Measurements from ENCODE around the gene FBXO44.

The FBXO44 gene

DNA sequence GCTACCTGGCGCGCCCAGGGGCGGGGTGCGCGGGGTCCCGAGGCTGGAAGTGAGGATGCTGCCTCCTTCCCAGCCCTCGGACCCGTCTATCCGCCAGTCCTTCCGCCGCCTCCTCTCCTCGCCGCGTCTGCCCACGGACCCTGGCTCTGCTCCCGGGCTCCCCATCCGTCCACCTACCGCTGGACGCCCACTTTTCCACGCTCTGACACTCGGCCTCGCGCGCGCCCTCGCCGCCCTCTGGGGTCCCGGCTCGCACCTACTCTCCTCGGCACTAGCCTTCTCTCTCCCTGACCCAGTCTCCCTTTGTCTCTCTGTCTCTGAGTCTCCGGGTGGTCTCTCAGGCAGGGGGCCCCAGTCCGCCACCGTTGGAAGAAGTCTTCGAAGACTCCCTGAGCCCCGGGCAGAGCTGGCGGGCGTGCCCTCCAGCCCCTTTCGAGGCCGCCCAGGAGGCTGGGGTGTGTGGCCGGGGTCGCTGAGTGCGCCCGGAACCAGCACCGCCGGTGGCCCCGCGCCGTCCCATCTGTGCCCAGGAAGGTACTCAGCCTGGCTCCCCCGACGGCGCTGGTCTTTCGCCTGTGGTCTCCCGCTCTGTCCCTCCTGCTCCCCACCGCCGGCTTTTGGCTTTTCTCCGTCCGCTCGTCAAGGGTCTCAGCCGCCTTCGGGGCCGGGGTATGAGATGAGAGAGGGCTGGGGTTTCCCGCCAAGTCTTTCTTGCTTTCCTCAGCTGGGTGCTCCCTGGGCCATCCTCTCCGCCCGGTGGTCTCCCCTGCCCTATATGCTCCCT is 37.4 kb downstream of the FBXO44 start:
- no peak for DNase-seq

DNA sequence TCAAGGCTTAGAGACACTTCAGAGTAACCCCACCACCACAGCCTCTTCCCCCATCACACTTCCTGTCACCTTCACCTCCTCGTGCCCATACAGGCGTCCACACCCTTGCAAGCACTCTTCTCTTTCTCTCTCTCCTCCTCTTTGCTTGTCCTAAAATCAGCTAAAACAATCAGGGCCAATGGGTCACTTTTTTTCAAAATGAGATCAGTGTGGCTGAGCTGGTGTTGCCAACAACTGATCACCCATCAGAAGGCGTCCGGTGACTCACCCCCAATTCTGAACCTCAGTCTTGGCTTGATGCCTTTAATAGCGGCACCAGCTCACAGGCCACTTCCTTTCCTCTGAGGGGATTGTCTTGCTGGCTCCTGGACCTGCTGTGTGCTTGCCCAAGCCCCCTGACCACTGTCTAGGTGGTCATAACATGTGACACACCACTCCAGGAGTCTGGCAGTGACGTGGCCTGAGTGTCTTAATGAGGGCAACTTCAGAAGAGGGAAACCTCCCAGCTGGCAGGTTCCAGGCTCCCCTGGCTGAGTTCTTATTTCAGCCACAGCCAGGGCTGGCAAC is 38.4 kb downstream of the FBXO44 start:
- DNase-seq = no peak

DNA sequence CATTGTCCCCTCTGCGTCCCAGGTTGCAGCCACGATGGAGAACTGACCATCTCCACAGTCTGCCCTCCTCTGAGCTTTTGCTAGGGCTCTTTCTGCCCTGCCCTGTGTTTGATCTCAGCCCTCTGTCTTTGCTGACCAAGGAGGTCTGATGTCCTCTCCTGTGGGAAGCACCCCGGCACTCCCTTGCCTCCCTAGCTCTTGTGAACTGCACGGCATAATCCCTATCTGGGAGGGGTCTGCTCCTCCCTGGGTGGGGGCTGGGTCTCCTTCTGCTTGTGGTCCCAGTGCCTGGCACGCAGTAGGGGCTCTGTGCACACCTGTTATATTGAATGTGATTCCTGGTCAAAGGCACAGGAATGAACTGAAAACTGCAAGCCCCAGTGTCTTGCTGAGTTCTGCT is 39.2 kb downstream of the FBXO44 start:
- DNase-seq = no peak

DNA sequence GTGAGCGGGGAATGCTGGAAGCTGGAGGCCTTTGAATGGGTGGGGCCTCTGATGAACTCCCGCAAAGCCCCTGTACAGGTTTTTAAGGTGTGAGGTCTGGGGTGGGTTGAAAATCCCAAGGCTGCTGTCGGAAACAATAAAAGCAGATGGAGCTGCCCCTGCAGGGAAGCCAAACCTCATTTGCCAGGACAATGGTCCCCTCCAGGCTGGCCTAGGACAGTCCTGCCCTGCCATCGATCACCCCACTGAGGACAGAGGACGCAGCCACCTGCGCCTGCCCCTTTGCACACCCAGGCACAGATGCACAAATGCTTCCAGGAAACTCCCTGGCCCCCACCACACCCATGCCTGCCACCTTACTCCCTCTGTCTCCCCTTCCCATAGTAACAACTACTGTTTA is 41.2 kb downstream of the FBXO44 start:
- DNase-seq = no peak

DNA sequence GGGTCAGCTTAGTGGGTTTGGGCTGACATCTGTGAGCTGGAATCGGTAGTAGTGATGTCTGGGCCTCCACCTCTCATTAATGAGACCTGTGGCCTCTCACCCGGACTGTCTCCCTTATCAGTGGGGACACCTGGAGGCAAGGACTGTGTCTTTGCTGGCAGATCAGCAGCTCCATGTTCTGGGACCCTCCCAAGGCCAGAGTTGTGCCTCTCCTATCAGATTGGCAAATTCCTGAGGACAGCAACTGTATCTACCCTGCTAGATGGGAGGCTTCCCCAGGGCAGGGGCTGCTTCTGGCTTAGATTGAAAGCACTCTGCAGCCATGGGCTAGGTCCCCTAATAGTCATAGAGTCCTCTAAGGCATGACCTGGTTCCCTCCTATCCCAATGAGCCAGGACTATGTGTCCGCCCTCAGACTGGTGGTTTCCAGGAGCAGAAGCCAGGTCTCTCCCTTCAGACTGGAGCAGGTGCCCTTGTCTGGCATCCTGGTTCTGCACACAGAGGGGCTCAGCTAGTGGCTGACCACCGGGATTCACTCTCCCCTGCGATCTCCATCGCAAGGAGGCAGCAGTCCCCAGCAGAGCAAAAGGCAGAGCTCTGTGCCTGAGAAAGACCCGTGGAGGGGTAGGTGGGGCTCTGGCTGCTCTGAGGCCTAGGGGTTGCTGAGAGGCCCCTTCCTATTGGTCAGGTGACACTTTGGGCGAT is 42.7 kb downstream of the FBXO44 start:
- DNase-seq = no peak

DNA sequence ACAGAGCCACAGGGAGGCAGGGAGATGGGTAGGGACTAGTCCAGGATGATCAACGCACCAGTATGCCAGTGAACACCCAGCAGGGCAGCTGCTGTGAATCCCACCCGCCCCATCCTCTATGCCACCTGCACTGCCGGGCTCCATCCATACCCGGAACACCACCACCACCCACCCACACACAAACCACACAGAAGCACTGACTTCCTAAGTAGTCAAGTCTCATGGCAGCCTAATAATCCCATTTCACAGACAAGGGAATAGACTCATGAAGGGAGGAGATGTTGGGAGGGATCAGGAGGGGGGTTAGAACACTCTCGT is 43.2 kb downstream of the FBXO44 start:
- no peak for DNase-seq

GRCh38 chr1:11700601-11701467 is 46.2 kb downstream of the FBXO44 start:
- DNase-seq = no peak

DNA sequence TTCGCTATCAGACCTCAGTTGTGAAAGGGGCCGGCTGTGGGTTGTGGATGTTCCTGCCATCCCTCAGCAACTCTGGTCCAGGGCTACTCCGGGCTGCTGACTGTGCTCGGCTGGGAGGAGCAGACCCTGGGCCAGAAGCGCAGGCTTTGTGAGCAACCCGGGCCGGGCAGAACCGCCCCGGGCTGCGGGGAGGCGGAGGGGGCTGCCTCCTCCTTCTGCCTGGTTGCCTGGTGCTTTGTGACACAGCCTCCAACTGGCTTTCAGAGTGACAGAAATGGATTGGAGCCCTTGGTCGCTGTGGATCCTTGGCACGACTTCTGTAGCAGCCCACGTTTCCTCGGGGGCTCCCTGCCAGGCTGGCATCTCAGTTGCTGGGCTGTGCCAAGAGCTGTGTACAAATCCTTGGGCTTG is 46.9 kb downstream of the FBXO44 start:
- no peak for DNase-seq

- DNase-seq = no peak
Measured at GRCh38 chr1:11701981-11702803, 47.5 kb downstream of the FBXO44 start.

DNA sequence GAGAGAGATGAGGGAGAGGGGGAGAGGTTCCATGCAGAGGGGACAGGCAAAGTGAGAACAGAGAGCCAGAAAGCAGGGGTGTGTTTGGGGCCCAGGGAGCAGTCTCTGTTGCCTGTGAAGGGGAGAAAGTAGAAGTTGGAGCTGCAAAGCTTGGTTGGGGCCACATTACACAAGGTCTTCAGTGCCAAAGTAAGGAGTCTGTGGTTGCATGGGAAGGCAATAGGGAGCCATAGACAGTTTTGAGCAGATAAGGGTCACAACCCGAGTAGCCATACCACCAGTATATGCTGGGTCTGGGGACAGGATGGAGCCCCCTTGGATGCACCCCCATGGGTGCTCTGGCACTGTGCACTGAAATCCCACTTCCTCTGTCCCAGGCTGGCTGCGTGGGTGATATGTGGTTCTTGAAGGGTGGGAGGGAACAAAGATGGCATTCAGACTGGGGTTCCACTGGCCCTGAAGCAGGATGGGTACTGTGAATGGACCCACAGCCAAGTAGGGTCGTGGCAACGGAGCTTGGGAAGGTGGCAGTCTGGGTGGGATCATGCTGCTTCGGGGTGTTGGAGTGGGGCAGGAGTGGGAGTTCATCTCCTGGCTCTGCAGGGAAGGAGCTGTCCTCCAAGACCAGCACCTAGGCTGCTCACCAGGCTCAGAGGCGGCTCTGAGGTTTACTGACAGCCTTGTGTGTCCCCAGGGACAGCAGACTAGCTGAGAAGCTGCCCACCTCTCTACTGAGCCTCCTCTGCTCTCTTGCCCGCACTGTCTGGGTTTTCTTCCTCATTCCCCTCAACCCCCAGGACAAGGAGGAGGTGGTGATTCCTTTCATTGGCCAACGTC is 48.9 kb downstream of the FBXO44 start:
- DNase-seq = no peak

GRCh38 chr1:11704194-11704529 is 49.5 kb downstream of the FBXO44 start:
- DNase-seq = no peak

DNA sequence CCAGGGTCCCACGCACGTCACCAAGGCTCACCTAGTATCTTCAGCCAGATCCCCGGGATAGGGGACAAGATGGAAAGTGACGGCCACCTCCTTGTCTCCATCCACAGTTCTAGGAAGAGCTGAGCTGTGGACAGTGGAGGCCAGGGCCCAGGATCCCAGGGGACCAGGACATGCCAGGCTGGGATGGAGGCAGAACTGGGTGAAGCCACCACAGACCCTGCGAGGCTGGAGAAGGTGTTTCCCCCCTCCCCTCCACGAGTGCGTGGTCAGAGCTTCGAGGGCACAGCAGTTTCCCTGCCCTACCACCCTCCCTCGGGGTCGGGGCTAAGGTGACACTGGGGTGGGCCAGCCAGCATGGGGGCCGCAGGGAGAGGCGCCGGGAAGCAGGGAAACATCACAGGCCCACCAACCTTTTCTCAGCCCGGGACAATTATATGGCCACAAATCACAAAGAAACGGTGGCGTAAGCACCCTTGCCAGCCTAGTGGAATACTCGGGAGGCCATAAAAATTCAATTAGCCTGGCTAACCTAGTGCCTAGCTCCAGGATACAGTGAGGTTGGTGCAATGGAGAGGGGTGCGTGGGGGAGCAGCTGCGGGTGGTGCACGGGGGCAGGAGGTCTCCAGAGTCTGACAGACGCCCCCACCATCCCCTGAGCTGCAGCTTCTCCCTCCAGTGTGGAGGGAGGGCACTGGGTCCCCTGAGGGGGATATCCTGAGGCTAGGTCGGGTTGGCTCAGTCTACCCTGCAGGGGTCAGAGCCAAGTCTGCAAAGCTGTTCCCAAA is 50.2 kb downstream of the FBXO44 start:
- no peak for DNase-seq

DNA sequence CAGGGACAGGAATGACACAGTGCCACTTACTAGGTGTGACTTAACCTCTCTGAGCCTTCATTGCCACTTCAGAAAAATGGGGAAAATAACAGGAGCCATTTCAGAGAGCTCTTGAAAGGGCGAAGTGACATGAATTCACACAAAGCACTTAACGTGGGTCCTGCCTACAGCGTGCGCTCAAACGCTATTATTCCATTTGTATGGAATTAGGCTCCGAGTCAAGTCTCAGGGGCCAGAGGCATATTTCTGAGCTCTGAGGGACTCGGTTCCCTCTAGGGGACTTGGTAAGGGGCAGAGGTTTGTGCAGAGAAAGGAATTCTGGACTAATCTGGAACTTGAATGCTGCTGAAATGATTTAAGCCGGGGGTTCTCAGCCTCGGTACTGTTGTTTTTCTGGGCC is 50.9 kb downstream of the FBXO44 start:
- DNase-seq = no peak

DNA sequence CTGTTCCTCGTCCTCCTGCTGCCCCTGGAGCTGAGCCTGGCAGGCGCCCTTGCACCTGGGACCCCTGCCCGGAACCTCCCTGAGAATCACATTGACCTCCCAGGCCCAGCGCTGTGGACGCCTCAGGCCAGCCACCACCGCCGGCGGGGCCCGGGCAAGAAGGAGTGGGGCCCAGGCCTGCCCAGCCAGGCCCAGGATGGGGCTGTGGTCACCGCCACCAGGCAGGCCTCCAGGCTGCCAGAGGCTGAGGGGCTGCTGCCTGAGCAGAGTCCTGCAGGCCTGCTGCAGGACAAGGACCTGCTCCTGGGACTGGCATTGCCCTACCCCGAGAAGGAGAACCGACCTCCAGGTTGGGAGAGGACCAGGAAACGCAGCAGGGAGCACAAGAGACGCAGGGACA is 51.6 kb downstream of the FBXO44 start:
- DNase-seq = no peak

GRCh38 chr1:11707621-11708276 is 53.1 kb downstream of the FBXO44 start:
- peak; percentile 91 for DNase-seq

GRCh38 chr1:11708554-11709350 is 54.1 kb downstream of the FBXO44 start:
- DNase-seq = no peak

DNA sequence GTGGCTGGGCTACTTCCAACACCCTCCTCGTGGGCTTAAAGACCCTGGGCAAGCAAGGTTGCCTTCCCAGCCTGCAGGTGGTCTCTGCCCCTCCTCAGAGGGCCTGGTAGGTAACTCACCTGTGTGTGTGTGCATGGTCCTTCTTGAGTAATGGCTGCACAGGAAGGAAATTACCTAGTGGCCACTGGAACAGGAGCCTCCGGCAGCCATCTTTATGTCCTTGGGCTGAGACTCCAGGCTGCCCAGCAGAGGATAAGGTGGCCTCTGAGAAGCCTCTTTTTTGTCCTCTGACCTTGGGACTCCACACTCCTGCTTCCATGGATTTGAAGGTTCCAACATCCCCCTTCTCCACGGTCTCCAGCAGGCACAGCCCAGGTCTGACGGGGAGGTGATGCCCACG is 56.8 kb downstream of the FBXO44 start:
- DNase-seq = no peak

DNA sequence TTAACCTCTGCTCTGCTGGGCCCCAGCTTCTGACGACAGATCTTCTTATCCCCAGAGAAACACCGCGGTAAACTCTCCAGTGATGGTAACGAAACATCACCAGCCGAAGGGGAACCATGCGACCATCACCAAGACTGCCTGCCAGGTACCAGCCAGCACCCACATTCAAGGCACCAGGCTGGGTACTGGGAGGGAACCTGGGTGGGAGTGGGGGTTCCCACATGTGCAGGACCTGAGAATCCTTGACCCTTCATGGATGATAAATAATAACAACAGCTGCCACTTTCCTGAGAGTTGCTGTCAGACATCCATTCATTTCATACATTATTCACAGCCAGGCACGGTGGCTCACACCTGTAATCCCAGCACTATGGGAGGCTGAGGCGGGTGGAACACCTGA is 57.6 kb downstream of the FBXO44 start:
- no peak for DNase-seq
